CD4-positive, alpha-beta T cell (primary cell): ENCODE results near the gene NDUFV3. TPM values are rescaled to one million over a fixed set of nuclear protein-coding genes. Genes with fewer than 3 reads are reported as not detected.

Source experiments
- ATAC-seq: fragments of 200-7000 bp; cut with Tn5 transposase; one replicate; pipeline ENCODE4 v1.10.0; 2022; ENCODE audit warnings: mild to moderate bottlenecking; ENCODE audit not compliant: poor library complexity
- CTCF ChIA-PET: fragments of 350-600 bp; sonication (Branson Sonifier 250); formaldehyde crosslinking; loops from one replicate; lab custom pipeline; 2021; ENCODE audit warnings: antibody characterized with exemption, inconsistent platforms; lab: Charles Lee
- POLR2A ChIA-PET: fragments of 350-600 bp; sonication (Branson Sonifier 250); formaldehyde crosslinking; loops from one replicate; lab custom pipeline; 2021; ENCODE audit warnings: antibody characterized with exemption, inconsistent platforms; lab: Charles Lee
- DNase-seq, 14 experiments: peaks; one replicate each; pipeline ENCODE4 v3.0.0-alpha.2; 2013 to 2020; ENCODE audit warnings: mixed read lengths in 2 of 14
- H3K27ac ChIP-seq, 2 donors: one replicate each; pipeline versions ENCODE4 v1.5.1 to v1.7.0; 2013; ENCODE audit warnings: low read length in 2 of 2, low read depth in 1 of 2, mild to moderate bottlenecking in 1 of 2
- H3K27me3 ChIP-seq, 2 experiments: 1 replicate in 1 of 2; 2 replicates in 1 of 2; pipeline versions ENCODE4 v1.6.1 to v1.7.0; 2013; ENCODE audit warnings: low read length in 2 of 2, control low read depth in 1 of 2, mild to moderate bottlenecking in 1 of 2, moderate library complexity in 1 of 2; ENCODE audit not compliant: insufficient read depth in 2 of 2, control insufficient read depth in 1 of 2
- H3K36me3 ChIP-seq: one replicate; pipeline ENCODE4 v1.6.1; 2013; ENCODE audit warnings: low read length, control low read depth; ENCODE audit not compliant: insufficient read depth
- H3K4me1 ChIP-seq: one replicate; pipeline ENCODE4 v1.6.1; 2013; ENCODE audit warnings: low read length, control low read depth; ENCODE audit not compliant: insufficient read depth
- H3K4me3 ChIP-seq: one replicate; pipeline ENCODE4 v1.5.1; 2013; ENCODE audit warnings: mild to moderate bottlenecking, low read length, moderate library complexity
- H3K9me3 ChIP-seq, 2 experiments: 1 replicate in 1 of 2; 2 replicates in 1 of 2; pipeline versions ENCODE4 v1.6.1 to v1.7.0; 2013; ENCODE audit warnings: low read length in 2 of 2, mild to moderate bottlenecking in 2 of 2, control low read depth in 1 of 2, moderate library complexity in 1 of 2; ENCODE audit not compliant: control insufficient read depth in 1 of 2, insufficient read depth in 1 of 2
- H3K27ac Mint-ChIP-seq: one replicate; pipeline ENCODE4 v1.8.0; 2020; ENCODE audit warnings: mixed read lengths
- H3K27me3 Mint-ChIP-seq: one replicate; pipeline ENCODE4 v1.8.0; 2021; ENCODE audit warnings: mixed read lengths
- H3K36me3 Mint-ChIP-seq: one replicate; pipeline ENCODE4 v1.8.0; 2021; ENCODE audit warnings: low read depth, mixed read lengths
- H3K4me1 Mint-ChIP-seq: one replicate; pipeline ENCODE4 v1.8.0; 2021; ENCODE audit warnings: low read depth, mixed read lengths
- H3K4me3 Mint-ChIP-seq: one replicate; pipeline ENCODE4 v1.8.0; 2020; ENCODE audit warnings: mild to moderate bottlenecking, mixed read lengths
- H3K9me3 Mint-ChIP-seq: one replicate; pipeline ENCODE4 v1.8.0; 2020; ENCODE audit warnings: mixed read lengths
- CTCF ChIP-seq: fragments of 200-600 bp; IDR thresholded peaks from one replicate; pipeline ENCODE4 v1.8.0; 2022; ENCODE audit warnings: antibody characterized with exemption, mild to moderate bottlenecking
- intact Hi-C, 2 experiments: fragments of 100-400 bp; cut with DNase I in 1 of 2; cut with micrococcal nuclease in 1 of 2; formaldehyde crosslinking; loops; one replicate each; pipeline versions ENCODE4 v1.15.1 to v1.9.0; 2023 to 2025; cut with DNase I, micrococcal nuclease
- total RNA-seq, 174 experiments: library from RNA in 2 of 174; stranded (reverse) in 2 of 174; gene quantifications; one replicate each; pipeline ENCODE4 v1.2.3 and lab custom pipeline; 2021 to 2026

Gene NDUFV3
- total RNA-seq, 2 experiments from 2014 or later: 15.3 to 15.8 TPM

GRCh38 chr21:42857216-42857615 is 35.9 kb upstream of the NDUFV3 start:
- Mint-ChIP-seq H3K36me3 (peaks cover 61% of the 10 kb centered on the region), H3K9me3 (no peaks in the 10 kb centered on the region), H3K27me3 (no peaks in the 10 kb centered on the region), H3K27ac (no peak overlapping the region), H3K4me1 (no peaks in the 10 kb centered on the region), H3K4me3 (no peak overlapping the region)
- DNase-seq (no peak), ATAC-seq (no peak)
- ChIA-PET POLR2A (no interaction called here), CTCF (no interaction called here)
- intact Hi-C loops: no loop called here
- Histone ChIP-seq H3K4me1 (no peaks in the 10 kb centered on the region), H3K4me3 (no peak overlapping the region), H3K27me3 (no peaks in the 10 kb centered on the region), H3K27ac (no peak overlapping the region), H3K9me3 (no peaks in the 10 kb centered on the region), H3K36me3 (peaks cover 82% of the 10 kb centered on the region)
- no peak for TF ChIP-seq CTCF

- Mint-ChIP-seq H3K27ac (no peak overlapping the region), H3K27me3 (no peaks in the 10 kb centered on the region), H3K36me3 (peaks cover 69% of the 10 kb centered on the region), H3K4me1 (no peaks in the 10 kb centered on the region), H3K4me3 (no peak overlapping the region), H3K9me3 (no peaks in the 10 kb centered on the region)
- ChIA-PET POLR2A (no interaction called here), CTCF (no interaction called here)
- Histone ChIP-seq H3K9me3 (no peaks in the 10 kb centered on the region), H3K27me3 (no peaks in the 10 kb centered on the region), H3K4me3 (no peak overlapping the region), H3K4me1 (no peaks in the 10 kb centered on the region), H3K27ac (no peak overlapping the region), H3K36me3 (peaks cover 85% of the 10 kb centered on the region)
- TF ChIP-seq CTCF: no peak
- ATAC-seq (no peak), DNase-seq (no peak)
- intact Hi-C loops: no loop called here
Observed at GRCh38 chr21:42858185-42858847, 34.8 kb upstream of the NDUFV3 start.

- H3K4me3 Mint-ChIP-seq: no peak overlapping the region
- peaks cover 69% of the 10 kb centered on the region for H3K36me3 Mint-ChIP-seq
- POLR2A ChIA-PET: no interaction called here
- Histone ChIP-seq H3K27ac (no peak overlapping the region), H3K4me3 (no peak overlapping the region), H3K4me1 (no peaks in the 10 kb centered on the region), H3K36me3 (peaks cover 79% of the 10 kb centered on the region), H3K27me3 (no peaks in the 10 kb centered on the region), H3K9me3 (no peaks in the 10 kb centered on the region)
- DNase-seq (no peak), ATAC-seq (no peak)
- H3K27me3 Mint-ChIP-seq: no peaks in the 10 kb centered on the region
- CTCF ChIA-PET: no interaction called here
- intact Hi-C loops: no loop called here
- no peaks in the 10 kb centered on the region for H3K9me3 Mint-ChIP-seq
- H3K4me1 Mint-ChIP-seq: no peaks in the 10 kb centered on the region
- no peak overlapping the region for H3K27ac Mint-ChIP-seq
- TF ChIP-seq CTCF: no peak
Observed at GRCh38 chr21:42858957-42859890, 33.9 kb upstream of the NDUFV3 start.
